Right cardiac atrium (tissue), 5 donors: ENCODE measurements around the gene ERVV-1. TPM values are rescaled to one million over a fixed set of nuclear protein-coding genes. Genes with fewer than 3 reads are reported as not detected.
"Not testable (repeated sequence)": the region's sequence is repeated elsewhere in the genome, so short reads cannot be mapped to it uniquely, and the experiment has no call there.

Experiments used
- ATAC-seq, 2 donors: fragments of 200-7000 bp; cut with Tn5 transposase; one replicate each; pipeline versions ENCODE4 v1.8.0 to v1.9.1; 2020; ENCODE audit warnings: moderate library complexity in 2 of 2, mild to moderate bottlenecking in 1 of 2
- DNase-seq, 3 donors: peaks; one replicate each; pipeline ENCODE4 v3.0.0-alpha.2; 2020
- H3K27ac ChIP-seq: one replicate; pipeline ENCODE4 v1.5.1; 2013; ENCODE audit warnings: mild to moderate bottlenecking, low read length, control low read depth, moderate library complexity
- H3K27me3 ChIP-seq: one replicate; pipeline ENCODE4 v1.6.1; 2013; ENCODE audit not compliant: control insufficient read depth, insufficient read depth
- H3K4me1 ChIP-seq: one replicate; pipeline ENCODE4 v1.6.1; 2013; ENCODE audit warnings: low read length; ENCODE audit not compliant: control insufficient read depth, insufficient read depth
- H3K4me3 ChIP-seq: one replicate; pipeline ENCODE4 v1.5.1; 2013; ENCODE audit warnings: low read length, control low read depth
- H3K9me3 ChIP-seq: one replicate; pipeline ENCODE4 v1.6.1; 2013; ENCODE audit warnings: low read length; ENCODE audit not compliant: control insufficient read depth
- WGBS: extraction: QIAGEN DNeasy Blood & Tissue Kit; methylation state at CpG from one replicate; pipeline ENCODE4 v1.1.7; 2013; 5-methylcytosine and 5-hydroxymethylcytosine counted together
- intact Hi-C, 4 donors: fragments of 100-400 bp; cut with DNase I; formaldehyde crosslinking; loops; one replicate each; pipeline versions ENCODE4 v1.11.0 to v1.14.0; 2022 to 2023
- polyA plus RNA-seq: library from polyadenylated mRNA; stranded (reverse); fragments of 200-250 nt; gene quantifications from one replicate; pipeline ENCODE4 v1.2.3, GENCODE V29; 2013
- total RNA-seq, 4 donors: library from RNA; stranded (reverse); fragmentation: NEBNext Ultra II Directional; extraction: Animal tissue kit (Norgen Biotek cat#: 25700); gene quantifications; one replicate each; pipeline ENCODE4 v1.2.1, GENCODE V29; 2021
- donor health status: healthy with polysubstance abuse.
- donor health status: DM: no; HTN: yes; CAD: no.
- donor health status: DM: no; HTN: no; CAD: no.
- donor health status: DM: no; HTN: yes; CAD: no; lungs with severe emphysema.
- donor health status: DM: yes; HTN: yes; CAD: no.

The ERVV-1 gene
- total and polyA plus RNA-seq, 5 donors: not detected

DNA sequence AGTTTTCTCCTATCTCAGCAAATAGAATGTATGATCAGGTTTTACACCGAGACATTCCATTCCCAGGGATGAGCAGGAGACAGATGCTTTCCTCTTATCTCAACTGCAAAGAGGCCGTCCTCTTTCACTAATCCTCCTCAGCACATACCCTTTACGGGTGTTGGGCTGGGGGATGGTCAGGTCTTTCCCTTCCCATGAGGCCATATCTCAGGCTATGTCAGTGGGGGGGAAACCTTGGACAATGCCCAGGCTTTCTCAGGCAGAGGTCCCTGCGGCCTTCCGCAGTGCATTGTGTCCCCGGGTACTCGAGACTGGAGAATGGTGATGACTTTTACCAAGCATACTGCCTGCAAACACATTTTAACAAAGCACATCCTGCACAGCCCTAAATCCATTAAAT lies 14.6 kb downstream of the ERVV-1 start:
- intact Hi-C loops, DNase-seq, H3K4me3 ChIP-seq, H3K9me3 ChIP-seq, ATAC-seq, H3K27me3 ChIP-seq, H3K4me1 ChIP-seq, H3K27ac ChIP-seq: not testable (repeated sequence)
- WGBS: 15% methylated on average over 7 of the region's 7 CpGs

DNA sequence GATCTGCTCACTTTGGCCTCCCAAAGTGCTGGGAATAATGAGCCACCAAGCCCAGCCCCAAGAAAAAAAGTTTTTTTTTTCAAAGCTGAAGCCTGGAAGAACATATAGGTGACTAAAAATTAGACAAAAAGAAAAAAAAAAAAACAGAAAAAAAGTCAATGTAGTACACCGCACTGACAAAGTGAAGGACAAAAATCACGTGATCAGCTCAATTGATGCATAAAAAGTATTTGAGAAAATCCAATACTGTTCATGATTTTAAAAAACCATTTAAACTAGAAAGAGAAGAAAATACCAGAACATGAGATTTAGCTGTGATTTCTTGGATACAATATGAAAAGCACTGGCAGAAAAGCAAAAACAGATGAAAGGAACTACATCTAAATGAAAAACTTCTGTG lies 20.3 kb downstream of the ERVV-1 start:
- no peak for ATAC-seq
- Histone ChIP-seq H3K27ac (no peak overlapping the region), H3K4me1 (no peaks in the 10 kb centered on the region), H3K27me3 (no peaks in the 10 kb centered on the region), H3K4me3 (no peak overlapping the region), H3K9me3 (peaks cover 5% of the 10 kb centered on the region)
- no peak for DNase-seq
- WGBS: 89% methylated on average over 2 of the region's 2 CpGs
- intact Hi-C loops: no loop called here

DNA sequence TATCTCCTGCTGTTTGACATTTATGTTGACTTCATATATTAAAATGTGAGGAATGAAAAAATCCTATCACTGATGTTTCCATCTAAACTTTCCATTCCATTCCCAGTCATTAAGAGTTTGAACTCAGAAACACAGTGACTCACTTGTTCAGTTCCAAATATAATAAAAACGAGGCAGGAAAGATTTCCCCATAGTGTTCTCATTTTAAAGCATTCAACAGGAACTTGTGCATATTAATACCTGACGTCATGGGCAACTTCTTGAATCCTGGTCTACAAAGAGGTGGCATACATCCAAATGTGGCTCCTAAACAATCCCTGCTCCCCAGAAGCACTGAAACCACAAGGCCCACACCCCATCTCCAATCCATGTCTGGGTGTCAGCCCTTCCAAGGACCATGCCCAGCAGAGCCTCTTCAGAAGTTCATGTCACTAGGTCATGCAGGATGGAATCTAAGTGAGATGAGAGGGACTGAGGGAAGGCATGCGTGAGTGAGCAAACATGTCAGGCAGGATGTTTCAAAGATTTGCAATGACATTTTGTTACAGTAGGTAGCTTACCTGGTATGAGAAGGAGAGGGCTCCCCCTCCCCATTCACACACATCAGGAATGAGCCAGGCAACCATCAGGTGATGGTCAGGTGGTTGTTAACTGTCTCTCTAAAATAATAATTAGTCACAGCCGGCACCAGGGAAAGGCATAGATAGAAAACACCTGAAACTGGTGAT lies 21.4 kb downstream of the ERVV-1 start:
- no peak for ATAC-seq
- intact Hi-C loops: no loop called here
- WGBS: 71% methylated on average over 4 of the region's 4 CpGs
- no peak for DNase-seq
- Histone ChIP-seq H3K4me1 (no peaks in the 10 kb centered on the region), H3K4me3 (no peak overlapping the region), H3K27ac (no peak overlapping the region), H3K27me3 (no peaks in the 10 kb centered on the region), H3K9me3 (peaks cover 5% of the 10 kb centered on the region)

DNA sequence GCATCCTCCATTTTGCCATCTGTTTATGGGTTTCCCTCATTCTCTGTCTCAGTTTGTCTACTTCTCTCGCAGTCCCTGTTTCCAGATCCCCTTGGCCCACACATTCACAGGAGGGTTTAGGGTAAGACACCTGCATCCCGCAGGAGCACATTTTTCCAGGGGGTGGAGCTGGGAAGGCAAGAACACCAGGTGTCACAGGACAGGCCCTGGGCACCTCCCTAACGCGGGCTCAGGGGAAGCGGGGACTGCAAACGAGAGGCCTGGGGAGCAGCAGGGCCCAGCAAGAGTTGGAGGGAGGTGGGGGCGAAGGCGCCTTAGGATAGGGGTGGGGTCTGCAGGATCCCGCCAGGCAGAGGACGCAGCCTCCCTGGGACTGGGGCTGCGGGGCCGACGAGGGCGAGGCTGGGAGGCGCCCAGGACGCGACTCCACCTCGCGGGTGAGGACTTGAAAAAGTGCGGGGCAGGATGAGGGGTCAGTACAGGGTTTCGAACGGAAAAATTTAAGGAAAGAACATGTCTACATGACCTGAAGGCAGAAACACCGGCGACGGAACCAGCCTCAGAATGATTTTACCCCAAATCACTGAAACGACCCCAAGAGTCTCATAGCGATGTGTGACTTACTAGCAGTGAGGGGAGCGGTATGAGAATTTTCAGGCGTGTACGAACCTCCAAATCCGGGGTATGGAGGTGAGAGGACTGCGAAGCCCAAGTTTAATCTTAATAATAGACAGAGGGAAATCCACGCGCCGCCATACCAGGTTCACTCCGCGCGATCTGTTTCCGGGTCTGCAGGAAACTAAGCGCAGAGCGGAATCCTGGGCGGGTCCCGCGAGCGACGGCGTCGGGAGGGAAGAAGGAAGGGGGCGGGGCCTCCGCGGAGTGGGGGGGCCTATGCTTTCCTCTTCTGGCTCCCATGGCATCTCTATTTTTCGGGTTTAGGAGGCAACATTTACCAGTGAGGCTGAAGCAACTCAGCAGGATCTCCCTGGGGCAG lies 23.7 kb downstream of the ERVV-1 start:
- intact Hi-C loops: no loop called here
- DNase-seq (peak; percentile 49 to 66 (median 62)), ATAC-seq (peak; percentile 62 to 63)
- 14% methylated on average over 52 of the region's 52 CpGs for WGBS
- Histone ChIP-seq H3K27ac (no peak overlapping the region), H3K27me3 (no peaks in the 10 kb centered on the region), H3K4me3 (peak overlapping the region; percentile 45), H3K4me1 (no peaks in the 10 kb centered on the region), H3K9me3 (peaks cover 5% of the 10 kb centered on the region)

DNA sequence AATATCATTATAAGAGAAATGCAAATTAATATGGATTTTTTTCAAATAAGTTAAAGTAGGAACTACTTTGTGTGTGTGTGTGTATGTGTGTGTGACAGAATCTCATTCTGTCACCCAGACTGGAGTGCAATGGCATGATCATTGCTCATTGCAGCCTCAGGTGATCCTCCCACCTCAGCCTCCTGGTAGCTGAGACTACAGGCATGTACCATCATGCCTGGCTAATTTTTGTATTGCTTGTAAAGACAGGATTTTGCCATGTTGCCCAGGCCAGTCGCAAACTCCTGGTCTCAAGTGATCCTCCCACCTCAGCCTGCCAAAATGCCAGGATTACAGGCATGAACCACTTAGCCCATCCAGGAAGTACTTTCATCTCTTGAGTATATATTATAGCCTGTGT lies 27.6 kb downstream of the ERVV-1 start:
- ATAC-seq (no peak), DNase-seq (no peak)
- peaks cover 5% of the 10 kb centered on the region for H3K9me3 ChIP-seq
- H3K27me3 ChIP-seq: no peaks in the 10 kb centered on the region
- H3K27ac ChIP-seq: no peak overlapping the region
- H3K4me1 ChIP-seq: no peaks in the 10 kb centered on the region
- no peak overlapping the region for H3K4me3 ChIP-seq
- 84% methylated on average over 1 of the region's 1 CpG for WGBS
- intact Hi-C loops: no loop called here

DNA sequence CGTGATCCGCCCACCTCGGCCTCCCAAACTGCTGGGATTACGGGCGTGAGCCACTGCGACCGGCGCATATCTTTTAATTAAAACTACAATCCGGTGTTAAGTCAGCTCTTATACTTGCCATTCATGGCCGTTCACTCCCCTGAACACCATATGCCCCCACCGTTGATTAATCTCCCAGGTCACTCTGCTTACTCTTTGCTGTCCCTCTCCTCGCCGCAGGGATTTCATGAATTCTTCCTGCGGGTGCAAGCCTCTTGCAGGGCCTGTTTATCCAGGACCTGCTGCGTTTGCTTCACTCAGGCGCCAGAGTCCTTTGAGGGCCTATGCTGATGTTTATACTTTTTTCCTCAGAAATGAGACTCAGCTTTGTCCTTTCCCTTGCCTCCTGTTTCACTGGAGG lies 31.8 kb downstream of the ERVV-1 start:
- ATAC-seq: no peak
- DNase-seq: no peak
- 82% methylated on average over 16 of the region's 16 CpGs for WGBS
- intact Hi-C loops: no loop called here
- no peak overlapping the region for H3K4me3 ChIP-seq
- H3K27me3 ChIP-seq: no peaks in the 10 kb centered on the region
- peaks cover 4% of the 10 kb centered on the region for H3K9me3 ChIP-seq
- H3K27ac ChIP-seq: no peak overlapping the region
- H3K4me1 ChIP-seq: no peaks in the 10 kb centered on the region

DNA sequence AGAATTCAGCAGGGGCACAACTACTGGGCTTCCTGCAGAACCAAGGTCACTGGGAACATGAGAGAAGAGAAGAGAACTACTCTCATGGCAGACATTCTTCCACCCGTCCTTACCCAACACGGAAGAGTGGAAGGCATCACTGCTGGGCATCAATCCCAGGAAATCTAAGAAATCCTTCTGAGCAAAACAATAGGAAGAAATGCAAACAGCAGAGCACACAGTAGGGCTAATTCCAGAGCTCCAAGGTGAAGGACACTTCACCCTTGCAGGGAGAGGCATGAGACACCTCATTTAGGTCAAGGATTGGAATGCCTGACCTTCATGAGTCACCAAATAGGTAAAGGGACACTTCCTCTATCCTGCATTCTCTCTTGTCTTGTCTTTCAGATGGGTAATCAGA lies 33.7 kb downstream of the ERVV-1 start:
- Histone ChIP-seq H3K4me3 (no peak overlapping the region), H3K4me1 (no peaks in the 10 kb centered on the region), H3K9me3 (peaks cover 4% of the 10 kb centered on the region), H3K27ac (no peak overlapping the region), H3K27me3 (no peaks in the 10 kb centered on the region)
- DNase-seq (no peak), ATAC-seq (no peak)
- intact Hi-C loops: no loop called here
- WGBS: 87% methylated on average over 2 of the region's 2 CpGs

DNA sequence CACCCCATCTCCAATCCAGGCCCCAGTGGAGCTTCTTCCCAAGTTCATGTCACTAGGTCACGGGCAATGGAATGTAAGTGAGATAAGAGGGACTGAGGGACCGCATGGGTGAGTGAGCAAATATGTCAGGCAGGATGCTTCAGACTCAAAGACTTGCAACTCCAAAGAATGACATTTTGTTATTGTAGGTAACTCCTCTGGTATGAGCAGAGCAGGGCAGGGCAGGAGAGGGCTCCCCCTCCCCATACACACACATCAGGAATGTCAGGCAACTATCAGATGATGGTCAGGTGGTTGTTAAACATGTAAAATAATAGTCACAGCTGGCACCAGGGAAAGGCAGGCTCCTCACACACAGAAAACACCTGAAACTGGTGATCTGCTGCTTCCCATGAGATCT lies 41.4 kb downstream of the ERVV-1 start:
- DNase-seq (no peak), ATAC-seq (no peak)
- H3K9me3 ChIP-seq: no peaks in the 10 kb centered on the region
- 14% methylated on average over 2 of the region's 2 CpGs for WGBS
- intact Hi-C loops: no loop called here
- no peak overlapping the region for H3K4me3 ChIP-seq
- no peak overlapping the region for H3K27ac ChIP-seq
- no peaks in the 10 kb centered on the region for H3K27me3 ChIP-seq
- H3K4me1 ChIP-seq: no peaks in the 10 kb centered on the region

DNA sequence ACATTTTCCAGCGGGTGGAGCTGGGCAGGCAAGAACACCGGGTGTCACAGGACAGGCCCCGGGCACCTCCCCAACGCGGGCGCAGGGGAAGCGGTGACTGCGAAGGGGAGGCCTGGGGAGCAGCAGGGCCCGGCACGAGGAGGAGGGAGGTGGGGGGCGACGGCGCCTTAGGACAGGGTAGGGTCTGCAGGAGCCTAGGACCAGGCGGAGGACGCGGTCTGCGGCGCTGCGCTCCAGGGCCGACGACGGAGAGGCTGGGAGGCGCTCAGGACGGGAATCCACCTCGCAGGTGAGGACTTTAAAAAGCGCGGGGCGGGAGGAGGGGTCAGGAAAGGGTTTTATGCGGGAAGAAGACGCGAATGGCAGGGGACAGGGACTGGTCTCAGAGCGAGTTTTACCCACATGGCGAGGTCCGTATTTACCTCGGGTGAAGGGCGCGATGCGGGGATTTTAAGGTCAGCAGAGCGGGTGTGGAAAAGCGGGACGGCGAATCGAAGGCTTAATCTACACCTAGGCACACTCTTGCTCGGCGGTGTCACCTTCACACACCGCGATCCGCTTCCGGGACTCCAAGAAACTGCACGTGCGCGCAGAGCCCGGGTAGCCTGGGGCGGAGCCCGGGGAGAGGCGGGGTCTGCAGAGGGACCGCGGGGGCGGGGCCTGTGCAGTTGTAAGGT lies 44.3 kb downstream of the ERVV-1 start:
- Histone ChIP-seq H3K9me3 (no peaks in the 10 kb centered on the region), H3K4me3 (peak overlapping the region; percentile 62), H3K4me1 (no peaks in the 10 kb centered on the region), H3K27me3 (no peaks in the 10 kb centered on the region), H3K27ac (no peak overlapping the region)
- intact Hi-C loops: no loop called here
- DNase-seq: peak; percentile 40 to 70 (median 60)
- WGBS: 3% methylated on average over 59 of the region's 59 CpGs
- peak; percentile 78 to 83 for ATAC-seq
